HCT116 (cell line): Measurements from ENCODE around the gene ELFN1. TPM values are rescaled to one million over a fixed set of nuclear protein-coding genes. Genes with fewer than 3 reads are reported as not detected.

Experiments used
- ATAC-seq: fragments of 200-7000 bp; cut with Tn5 transposase; 2 replicates; pipeline ENCODE4 v1.9.1; 2020; ENCODE audit warnings: mild to moderate bottlenecking, moderate library complexity
- BruUV-seq: library from RNA; stranded (reverse); fragments of 400-500 nt; replicated peaks from 2 replicates; lab custom pipeline; 2021; lab: Mats Ljungman, UMichigan
- CTCF ChIA-PET: fragments of 300-600 bp; sonication (Branson Sonifier 250); formaldehyde crosslinking; loops from one replicate; lab custom pipeline; 2021; ENCODE audit warnings: antibody characterized with exemption; lab: Charles Lee
- POLR2A ChIA-PET: fragments of 300-600, 350-600 bp; sonication (Branson Sonifier 250); formaldehyde crosslinking; loops from one replicate; lab custom pipeline; 2021; ENCODE audit warnings: antibody characterized with exemption; lab: Charles Lee
- RAD21 ChIA-PET, 2 experiments: fragments of 300-600 bp; sonication (Branson Sonifier 250); formaldehyde crosslinking; loops; one replicate each; lab custom pipeline; 2023; ENCODE audit warnings: low total read pairs in 2 of 2; ENCODE audit not compliant: uncharacterized antibody in 2 of 2, unreplicated experiment in 2 of 2, low non-redundant PET in 1 of 2; lab: Charles Lee
- DNase-seq: peaks from one replicate; pipeline ENCODE4 v3.0.0-alpha.2; 2010; ENCODE audit warnings: low read depth, low spot score
- H2AFZ ChIP-seq: fragments of 200-600 bp; shearing (Covaris generic), sonication (generic); 2 replicates; pipeline ENCODE4 v1.6.1; 2017; ENCODE audit warnings: low read depth, mixed run types, mixed read lengths, antibody characterized with exemption, low read length; ENCODE audit not compliant: poor library complexity, severe bottlenecking
- H3K27ac ChIP-seq: 2 replicates; pipeline ENCODE4 v1.5.1; 2012; ENCODE audit warnings: low read depth, low read length
- H3K27me3 ChIP-seq: fragments of 200-600 bp; sonication (generic); 2 replicates; pipeline ENCODE4 v1.6.1; 2016; ENCODE audit warnings: mixed run types, low read length, mixed read lengths; ENCODE audit not compliant: insufficient read depth
- H3K36me3 ChIP-seq, 2 experiments: fragments of 200-500 bp in 1 of 2; fragments of 200-600 bp in 1 of 2; sonication (Bioruptor generic) in 1 of 2; sonication (generic) in 1 of 2; 2 replicates each; pipeline versions ENCODE4 v1.5.1 to v1.6.1; 2014 to 2016; ENCODE audit warnings: low read length in 2 of 2, inconsistent platforms in 1 of 2, mixed read lengths in 1 of 2, mixed run types in 1 of 2; ENCODE audit not compliant: insufficient read depth in 2 of 2, control insufficient read depth in 1 of 2
- H3K4me1 ChIP-seq, 2 experiments: fragments of 200-600 bp in 1 of 2; sonication (generic) in 1 of 2; 2 replicates each; pipeline versions ENCODE4 v1.5.1 to v1.6.1; 2012 to 2017; ENCODE audit warnings: low read length in 2 of 2, inconsistent platforms in 1 of 2, mild to moderate bottlenecking in 1 of 2, mixed read lengths in 1 of 2, mixed run types in 1 of 2, moderate library complexity in 1 of 2; ENCODE audit not compliant: insufficient read depth in 2 of 2, control insufficient read depth in 1 of 2
- H3K4me2 ChIP-seq: fragments of 200-600 bp; sonication (generic); 2 replicates; pipeline ENCODE4 v1.6.1; 2017; ENCODE audit warnings: mixed run types, low read length, mixed read lengths
- H3K4me3 ChIP-seq, 2 experiments: fragments of 200-600 bp in 1 of 2; sonication (generic) in 1 of 2; replicated peaks in 1 of 2; 2 replicates each; pipeline ENCODE4 v1.5.1; 2011 to 2016; ENCODE audit warnings: low read length in 2 of 2, control low read depth in 1 of 2, low read depth in 1 of 2, mild to moderate bottlenecking in 1 of 2, mixed read lengths in 1 of 2, mixed run types in 1 of 2
- H3K79me2 ChIP-seq: fragments of 200-600 bp; sonication (generic); 2 replicates; pipeline ENCODE4 v1.6.1; 2017; ENCODE audit warnings: mild to moderate bottlenecking, mixed run types, low read length, moderate library complexity, mixed read lengths; ENCODE audit not compliant: insufficient read depth
- H3K9ac ChIP-seq: fragments of 200-600 bp; sonication (generic); 2 replicates; pipeline ENCODE4 v1.6.1; 2016; ENCODE audit warnings: low read length, mixed read lengths
- H3K9me2 ChIP-seq: fragments of 200-600 bp; sonication (generic), shearing (Covaris generic); 2 replicates; pipeline ENCODE4 v1.6.1; 2017; ENCODE audit warnings: mixed run types, mild to moderate bottlenecking, moderate library complexity; ENCODE audit not compliant: insufficient read depth
- H3K9me3 ChIP-seq, 2 experiments: fragments of 200-500 bp in 1 of 2; fragments of 200-600 bp in 1 of 2; sonication (Bioruptor generic) in 1 of 2; sonication (generic) in 1 of 2; 2 replicates each; pipeline ENCODE4 v1.6.1; 2014 to 2017; ENCODE audit warnings: low read length in 2 of 2, mixed read lengths in 2 of 2, inconsistent platforms in 1 of 2, low read depth in 1 of 2, mild to moderate bottlenecking in 1 of 2, mixed run types in 1 of 2, moderate library complexity in 1 of 2; ENCODE audit not compliant: control insufficient read depth in 1 of 2, insufficient read depth in 1 of 2
- H4K20me1 ChIP-seq: fragments of 200-600 bp; sonication (generic), shearing (Covaris generic); 2 replicates; pipeline ENCODE4 v1.6.1; 2017; ENCODE audit warnings: mixed run types, mild to moderate bottlenecking, moderate library complexity; ENCODE audit not compliant: insufficient read depth
- ATF3 ChIP-seq: IDR thresholded peaks from 2 replicates; pipeline ENCODE4 v1.6.1; 2012
- CEBPB ChIP-seq: IDR thresholded peaks from 2 replicates; pipeline ENCODE4 v1.6.1; 2012; ENCODE audit warnings: low read depth
- EGR1 ChIP-seq: IDR thresholded peaks from 2 replicates; pipeline ENCODE4 v1.6.1; 2012; ENCODE audit warnings: low read depth
- ELF1 ChIP-seq: IDR thresholded peaks from 2 replicates; pipeline ENCODE4 v1.6.1; 2012; ENCODE audit warnings: low read depth, borderline replicate concordance
- EZH2 ChIP-seq: fragments of 200-600 bp; sonication (generic); IDR thresholded peaks from 2 replicates; pipeline ENCODE4 v1.6.1; 2017; ENCODE audit warnings: antibody characterized with exemption, mixed run types
- EZH2phosphoT487 ChIP-seq: fragments of 200-600 bp; IDR thresholded peaks from 2 replicates; pipeline ENCODE4 v1.6.1; 2018; ENCODE audit warnings: antibody characterized with exemption, borderline replicate concordance
- FOSL1 ChIP-seq: IDR thresholded peaks from 2 replicates; pipeline ENCODE4 v1.6.1; 2012; ENCODE audit warnings: low read depth
- POLR2A ChIP-seq: IDR thresholded peaks from 2 replicates; pipeline ENCODE4 v1.7.0; 2011; ENCODE audit warnings: borderline replicate concordance; ENCODE audit not compliant: insufficient read depth, insufficient read length; ENCODE audit errors: extremely low read depth
- POLR2AphosphoS5 ChIP-seq: IDR thresholded peaks from 2 replicates; pipeline ENCODE4 v1.6.1; 2011; ENCODE audit warnings: mild to moderate bottlenecking, low read depth, low read length, moderate library complexity
- RAD21 ChIP-seq: IDR thresholded peaks from 2 replicates; pipeline ENCODE4 v1.6.1; 2012; ENCODE audit warnings: low read depth, mild to moderate bottlenecking
- REST ChIP-seq: IDR thresholded peaks from 2 replicates; pipeline ENCODE4 v1.6.1; 2012; ENCODE audit warnings: low read depth
- SP1 ChIP-seq: IDR thresholded peaks from 2 replicates; pipeline ENCODE4 v1.6.1; 2012; ENCODE audit warnings: low read depth
- SRF ChIP-seq: IDR thresholded peaks from 2 replicates; pipeline ENCODE4 v1.6.1; 2012; ENCODE audit warnings: low read depth
- YY1 ChIP-seq: IDR thresholded peaks from 2 replicates; pipeline ENCODE4 v1.6.1; 2011; ENCODE audit warnings: low read length, low read depth, moderate library complexity, mild to moderate bottlenecking; ENCODE audit not compliant: insufficient replicate concordance; ENCODE audit errors: extremely low read depth
- ZBTB33 ChIP-seq: IDR thresholded peaks from 2 replicates; pipeline ENCODE4 v1.6.1; 2011; ENCODE audit warnings: mild to moderate bottlenecking, low read length, moderate library complexity; ENCODE audit not compliant: insufficient replicate concordance; ENCODE audit errors: extremely low read depth
- ZFX ChIP-seq: fragments of 450-650 bp; IDR thresholded peaks from 2 replicates; pipeline ENCODE4 v1.6.1; 2017
- ZNF274 ChIP-seq: fragments of 200-500 bp; sonication (Bioruptor generic); IDR thresholded peaks from 2 replicates; pipeline ENCODE4 v1.6.1; 2014; ENCODE audit warnings: mild to moderate bottlenecking, low read depth, low read length, inconsistent platforms
- intact Hi-C: fragments of 100-400 bp; cut with micrococcal nuclease; formaldehyde crosslinking; loops from 2 replicates; pipeline ENCODE4 v1.10.0; 2022
- total RNA-seq: library from RNA; stranded (reverse); gene quantifications from one replicate; pipeline ENCODE4 v1.2.1, GENCODE V29; 2021; ENCODE audit not compliant: unreplicated experiment
- TF ChIP-seq, protein P1 (sequence below), 3 experiments: fragments of 200-600 bp in 1 of 3; sonication (generic) in 1 of 3; IDR thresholded peaks in 2 of 3; conservative IDR thresholded peaks in 1 of 3; 2 replicates each; pipeline ENCODE4 v1.5.1; 2012 to 2017; ENCODE audit warnings: low read depth in 2 of 3, low read length in 2 of 3, antibody characterized with exemption in 1 of 3, borderline replicate concordance in 1 of 3, control low read depth in 1 of 3, mild to moderate bottlenecking in 1 of 3, mixed read lengths in 1 of 3, mixed run types in 1 of 3, moderate library complexity in 1 of 3; ENCODE audit not compliant: insufficient read depth in 1 of 3
- TF ChIP-seq, protein P2 (sequence below): IDR thresholded peaks from 2 replicates; pipeline ENCODE4 v1.6.1; 2012

The ELFN1 gene
- total RNA-seq, 1 experiment from 2014 or later: 4.4 TPM

GRCh38 chr7:1741751-1742554 lies 71.9 kb downstream of the ELFN1 start:
- H3K4me2 ChIP-seq: peak overlapping the region; percentile 99
- peak overlapping the region; percentile 94 to 100 for H3K4me3 ChIP-seq
- peaks cover 30% of the 10 kb centered on the region for H3K79me2 ChIP-seq
- DNase-seq (peak; percentile 66), ATAC-seq (peak; percentile 85)
- POLR2A ChIA-PET: interaction anchor here (0.7 kb wide), 1 partner anchor 135 kb away, joined by 3 read pairs; no protein-coding TSS in a partner anchor
- RAD21 ChIA-PET: no interaction called here
- intact Hi-C loops: no loop called here
- no peaks in the 10 kb centered on the region for H3K9me2 ChIP-seq
- CTCF ChIA-PET: no interaction called here
- H3K27ac ChIP-seq: peak overlapping the region; percentile 88
- H3K4me1 ChIP-seq: peaks cover 6 to 24% of the 10 kb centered on the region in 2 experiments
- H4K20me1 ChIP-seq: no peaks in the 10 kb centered on the region
- H3K9ac ChIP-seq: peak overlapping the region; percentile 99
- peaks cover 0 to 15% of the 10 kb centered on the region in 2 experiments; a peak in 1 of 4 replicates for H3K36me3 ChIP-seq
- no peaks in the 10 kb centered on the region for H3K9me3 ChIP-seq
- H2AFZ ChIP-seq: no peak overlapping the region
- BruUV-seq: TSS peak; percentile 90
- no peaks in the 10 kb centered on the region for H3K27me3 ChIP-seq
- TF ChIP-seq FOSL1 (no peak), YY1 (peak; percentile 69), CEBPB (no peak), ZFX (peak; percentile 38; the same call in 1 of the 2 replicates), EZH2 (no peak), SP1 (no peak), ZNF274 (no peak), POLR2A (peak; percentile 58), SRF (no peak), ELF1 (no peak), EGR1 (no peak), POLR2AphosphoS5 (peak; percentile 88; the same call in 1 of the 2 replicates), ATF3 (no peak), RAD21 (no peak), REST (no peak), ZBTB33 (peak; percentile 54), EZH2phosphoT487 (no peak)
- TF ChIP-seq, protein P1, sequence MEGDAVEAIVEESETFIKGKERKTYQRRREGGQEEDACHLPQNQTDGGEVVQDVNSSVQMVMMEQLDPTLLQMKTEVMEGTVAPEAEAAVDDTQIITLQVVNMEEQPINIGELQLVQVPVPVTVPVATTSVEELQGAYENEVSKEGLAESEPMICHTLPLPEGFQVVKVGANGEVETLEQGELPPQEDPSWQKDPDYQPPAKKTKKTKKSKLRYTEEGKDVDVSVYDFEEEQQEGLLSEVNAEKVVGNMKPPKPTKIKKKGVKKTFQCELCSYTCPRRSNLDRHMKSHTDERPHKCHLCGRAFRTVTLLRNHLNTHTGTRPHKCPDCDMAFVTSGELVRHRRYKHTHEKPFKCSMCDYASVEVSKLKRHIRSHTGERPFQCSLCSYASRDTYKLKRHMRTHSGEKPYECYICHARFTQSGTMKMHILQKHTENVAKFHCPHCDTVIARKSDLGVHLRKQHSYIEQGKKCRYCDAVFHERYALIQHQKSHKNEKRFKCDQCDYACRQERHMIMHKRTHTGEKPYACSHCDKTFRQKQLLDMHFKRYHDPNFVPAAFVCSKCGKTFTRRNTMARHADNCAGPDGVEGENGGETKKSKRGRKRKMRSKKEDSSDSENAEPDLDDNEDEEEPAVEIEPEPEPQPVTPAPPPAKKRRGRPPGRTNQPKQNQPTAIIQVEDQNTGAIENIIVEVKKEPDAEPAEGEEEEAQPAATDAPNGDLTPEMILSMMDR (IDR thresholded peaks at IDR 0.05 in 2 of 3, conservative IDR thresholded peaks at IDR 0.05 in 1 of 3; ENCODE audit: borderline replicate concordance in 1 of 3, insufficient read depth in 1 of 3, low read depth in 2 of 3, low read length in 2 of 3): no peak
- TF ChIP-seq, protein P2, sequence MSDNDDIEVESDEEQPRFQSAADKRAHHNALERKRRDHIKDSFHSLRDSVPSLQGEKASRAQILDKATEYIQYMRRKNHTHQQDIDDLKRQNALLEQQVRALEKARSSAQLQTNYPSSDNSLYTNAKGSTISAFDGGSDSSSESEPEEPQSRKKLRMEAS: no peak
